Neural progenitor cell (in vitro differentiated cells): ENCODE measurements around the gene IL10RB.

Experiments
- EZH2 ChIP-seq: fragments of 200-600 bp; sonication (generic); IDR thresholded peaks from 2 replicates; pipeline ENCODE4 v1.6.1; 2017; ENCODE audit warnings: antibody characterized with exemption, mild to moderate bottlenecking, moderate library complexity
- EZH2phosphoT487 ChIP-seq: fragments of 200-600 bp; sonication (generic); IDR thresholded peaks from 2 replicates; pipeline ENCODE4 v1.6.1; 2017; ENCODE audit warnings: antibody characterized with exemption
- TF ChIP-seq, protein P1 (sequence below): fragments of 200-600 bp; sonication (generic); IDR thresholded peaks from 2 replicates; pipeline ENCODE4 v1.5.1; 2017; ENCODE audit warnings: antibody characterized with exemption, mild to moderate bottlenecking

- TF ChIP-seq, protein P1, sequence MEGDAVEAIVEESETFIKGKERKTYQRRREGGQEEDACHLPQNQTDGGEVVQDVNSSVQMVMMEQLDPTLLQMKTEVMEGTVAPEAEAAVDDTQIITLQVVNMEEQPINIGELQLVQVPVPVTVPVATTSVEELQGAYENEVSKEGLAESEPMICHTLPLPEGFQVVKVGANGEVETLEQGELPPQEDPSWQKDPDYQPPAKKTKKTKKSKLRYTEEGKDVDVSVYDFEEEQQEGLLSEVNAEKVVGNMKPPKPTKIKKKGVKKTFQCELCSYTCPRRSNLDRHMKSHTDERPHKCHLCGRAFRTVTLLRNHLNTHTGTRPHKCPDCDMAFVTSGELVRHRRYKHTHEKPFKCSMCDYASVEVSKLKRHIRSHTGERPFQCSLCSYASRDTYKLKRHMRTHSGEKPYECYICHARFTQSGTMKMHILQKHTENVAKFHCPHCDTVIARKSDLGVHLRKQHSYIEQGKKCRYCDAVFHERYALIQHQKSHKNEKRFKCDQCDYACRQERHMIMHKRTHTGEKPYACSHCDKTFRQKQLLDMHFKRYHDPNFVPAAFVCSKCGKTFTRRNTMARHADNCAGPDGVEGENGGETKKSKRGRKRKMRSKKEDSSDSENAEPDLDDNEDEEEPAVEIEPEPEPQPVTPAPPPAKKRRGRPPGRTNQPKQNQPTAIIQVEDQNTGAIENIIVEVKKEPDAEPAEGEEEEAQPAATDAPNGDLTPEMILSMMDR = no peak
- TF ChIP-seq EZH2 = no peak
- no peak for TF ChIP-seq EZH2phosphoT487
Measured at GRCh38 chr21:33255404-33255803, 10.8 kb upstream of the IL10RB start.
